GM23248 (cell line): ENCODE measurements around the gene MDGA2.

ENCODE experiments used
- EZH2 ChIP-seq: fragments of 200-600 bp; sonication (generic); IDR thresholded peaks from 2 replicates; pipeline ENCODE4 v1.6.1; 2018; ENCODE audit warnings: antibody characterized with exemption, mild to moderate bottlenecking; ENCODE audit not compliant: insufficient read depth, poor library complexity, severe bottlenecking
- EZH2phosphoT487 ChIP-seq: fragments of 200-600 bp; sonication (generic); IDR thresholded peaks from 2 replicates; pipeline ENCODE4 v1.6.1; 2018; ENCODE audit warnings: antibody characterized with exemption, moderate library complexity, mild to moderate bottlenecking, low read depth; ENCODE audit not compliant: insufficient read depth

DNA sequence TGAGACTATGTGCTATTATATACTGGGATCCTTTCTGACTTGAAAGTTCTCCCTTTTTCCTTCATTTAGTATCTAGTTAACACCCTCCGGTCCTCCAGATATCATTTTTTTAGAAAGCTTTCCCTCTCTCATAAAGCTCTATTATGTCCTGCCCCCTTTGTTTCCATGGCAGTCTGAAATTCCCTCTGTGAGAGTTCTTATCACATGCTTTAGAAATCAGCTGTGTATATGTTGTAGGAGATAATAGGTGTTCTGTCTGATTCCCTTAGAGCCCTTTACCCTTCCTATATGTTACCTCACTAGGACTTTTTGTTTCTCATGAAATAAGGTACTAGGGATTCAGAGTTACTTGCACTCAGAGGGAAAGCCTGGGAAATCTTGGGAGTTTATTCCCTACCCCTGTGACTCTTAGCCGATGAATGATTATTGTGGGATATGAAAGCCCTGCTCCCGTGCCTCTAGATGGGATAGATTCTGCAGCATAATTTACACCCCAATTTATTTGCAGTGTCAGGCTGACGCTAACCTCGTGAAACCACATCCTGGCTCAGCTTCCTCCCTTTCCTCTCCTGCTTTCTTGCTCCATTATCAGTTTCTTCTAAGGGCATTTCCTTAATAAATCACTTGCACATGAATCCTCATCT, 448.4 kb downstream of the MDGA2 start:
- TF ChIP-seq EZH2phosphoT487 (no peak), EZH2 (no peak)
